SH-SY5Y (cell line): Measurements from ENCODE around the gene ATP9B.

Experiments
- GATA2 ChIP-seq: IDR thresholded peaks from 2 replicates; pipeline ENCODE4 v1.6.1; 2011; ENCODE audit warnings: mild to moderate bottlenecking, low read depth, low read length
- GATA3 ChIP-seq: IDR thresholded peaks from 2 replicates; pipeline ENCODE4 v1.6.1; 2011; ENCODE audit warnings: low read depth, mild to moderate bottlenecking, low read length, moderate library complexity

- TF ChIP-seq GATA2 = no peak
- no peak for TF ChIP-seq GATA3
These were observed 265.5 kb downstream of the ATP9B start for GRCh38 chr18:79334496-79335233.
